ENCODE results near the gene CRABP2. TPM values are rescaled to one million over a fixed set of nuclear protein-coding genes. Genes with fewer than 3 reads are reported as not detected.

The CRABP2 gene
- total and polyA plus RNA-seq, 2 of the 13 experiments (the other 11 are each of a cell fraction or from before 2014, with no cell fraction given): 0.40 to 0.60 TPM

- H3K9me3 ChIP-seq (ENCODE audit: low read length): no peaks in the 10 kb centered on the region
- no peak overlapping the region for H3K9ac ChIP-seq (ENCODE audit: insufficient read depth, low read depth, low read length)
- WGBS (ENCODE audit: low lambda C conversion rate): 0% methylated on average over 1 of the region's 1 CpG
- ATAC-seq (peak; percentile 17; the same call in 1 of the 3 replicates), DNase-seq (ENCODE audit: low spot score) (no peak), FAIRE-seq (no peak)
- no peak overlapping the region for H3K4me3 ChIP-seq (replicated peaks in 1 of 3; ENCODE audit: insufficient read depth in 1 of 3, low read depth in 2 of 3, low read length in 3 of 3)
- no peaks in the 10 kb centered on the region for H4K20me1 ChIP-seq (ENCODE audit: insufficient read depth, low read length)
- no peak overlapping the region for H3K4me2 ChIP-seq (ENCODE audit: low read depth, low read length)
- H3K27me3 ChIP-seq (ENCODE audit: control insufficient read depth in 1 of 2, insufficient read depth in 2 of 2, low read length in 2 of 2): peaks cover 4 to 43% of the 10 kb centered on the region in 2 experiments
- BruUV-seq (replicated peaks): no TSS peak
- ChIA-PET POLR2A (no interaction called here), CTCF (ENCODE audit: low intra/inter-chr PET ratio, low total read pairs) (no interaction called here)
- no peak overlapping the region for H2AFZ ChIP-seq (ENCODE audit: low read length)
- no peaks in the 10 kb centered on the region for H3K79me2 ChIP-seq (ENCODE audit: insufficient read depth, low read length)
- intact Hi-C loops (cut with micrococcal nuclease; ENCODE audit: unreplicated experiment): no loop called here
- H3K36me3 ChIP-seq (replicated peaks in 1 of 2; ENCODE audit: control insufficient read depth in 1 of 2, insufficient read depth in 2 of 2, low read length in 2 of 2): no peaks in the 10 kb centered on the region
- no peak overlapping the region for H3K27ac ChIP-seq (ENCODE audit: extremely low read length, insufficient read depth, low read length)
- in situ Hi-C loops (cut with HindIII; ENCODE audit: extremely low pct_ligation_motif_present, low pct_unique_long_range_greater_than_20kb): loop anchor here (10.0 kb wide), 2 partner anchors 166 to 226 kb away; partner anchors contain the start of genes LRRC71 and NTRK1
- H3K4me1 ChIP-seq (ENCODE audit: insufficient read depth, low read length): peaks cover 10% of the 10 kb centered on the region
- TF ChIP-seq GTF3A (CRISPR knock-in tag; conservative IDR thresholded peaks at IDR 0.05) (no peak), ZNF687 (CRISPR knock-in tag; IDR thresholded peaks at IDR 0.05) (0 out of 2 replicates have a peak, but pooled peaks have one; percentile 16)
Observed at GRCh38 chr1:156698995-156699394, 6.4 kb downstream of the CRABP2 start.

DNA sequence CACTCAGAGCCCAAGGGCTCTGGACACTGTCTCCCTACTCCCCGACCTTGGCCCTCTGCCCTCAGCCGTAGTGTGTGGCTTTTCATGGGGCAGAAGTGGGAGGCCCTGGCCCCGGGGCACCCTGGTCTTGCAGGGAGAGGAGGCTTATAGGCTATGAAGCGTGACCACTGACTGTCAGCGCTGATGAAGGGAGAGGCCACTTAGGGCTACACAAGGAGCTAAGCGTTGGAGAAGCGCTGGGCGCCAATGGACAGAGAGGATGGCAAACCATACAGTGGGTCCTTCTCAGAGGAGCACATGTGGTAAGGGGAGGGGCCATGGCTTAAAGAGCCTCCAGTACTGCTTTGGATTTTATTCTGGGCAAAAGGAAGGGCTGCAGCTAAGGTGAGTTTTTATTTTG lies 7.9 kb downstream of the CRABP2 start:
- FAIRE-seq: no peak
- BruUV-seq (replicated peaks): no TSS peak
- intact Hi-C loops (cut with micrococcal nuclease; ENCODE audit: unreplicated experiment): no loop called here
- no peak overlapping the region for H3K4me3 ChIP-seq (replicated peaks in 1 of 3; ENCODE audit: insufficient read depth in 1 of 3, low read depth in 2 of 3, low read length in 3 of 3)
- ChIA-PET CTCF (ENCODE audit: low intra/inter-chr PET ratio, low total read pairs) (no interaction called here), POLR2A (no interaction called here)
- H3K9ac ChIP-seq (ENCODE audit: insufficient read depth, low read depth, low read length): no peak overlapping the region
- no peaks in the 10 kb centered on the region for H3K9me3 ChIP-seq (ENCODE audit: low read length)
- WGBS (ENCODE audit: low lambda C conversion rate): 27% methylated on average over 8 of the region's 8 CpGs
- no peak for TF ChIP-seq FUBP1 (CRISPR knock-in tag; IDR thresholded peaks at IDR 0.05; ENCODE audit: borderline replicate concordance)
- no peaks in the 10 kb centered on the region for H3K36me3 ChIP-seq (replicated peaks in 1 of 2; ENCODE audit: control insufficient read depth in 1 of 2, insufficient read depth in 2 of 2, low read length in 2 of 2)
- no peak overlapping the region for H2AFZ ChIP-seq (ENCODE audit: low read length)
- no peak overlapping the region for H3K27ac ChIP-seq (ENCODE audit: extremely low read length, insufficient read depth, low read length)
- no peaks in the 10 kb centered on the region for H4K20me1 ChIP-seq (ENCODE audit: insufficient read depth, low read length)
- H3K4me2 ChIP-seq (ENCODE audit: low read depth, low read length): no peak overlapping the region
- H3K4me1 ChIP-seq (ENCODE audit: insufficient read depth, low read length): peaks cover 25% of the 10 kb centered on the region
- peak; percentile 18; the same call in 1 of the 3 replicates for ATAC-seq
- H3K27me3 ChIP-seq (ENCODE audit: control insufficient read depth in 1 of 2, insufficient read depth in 2 of 2, low read length in 2 of 2): peaks cover 1 to 45% of the 10 kb centered on the region in 2 experiments; a peak in 4 of 5 replicates
- no peaks in the 10 kb centered on the region for H3K79me2 ChIP-seq (ENCODE audit: insufficient read depth, low read length)
- in situ Hi-C loops (cut with HindIII; ENCODE audit: extremely low pct_ligation_motif_present, low pct_unique_long_range_greater_than_20kb): loop anchor here (10.0 kb wide), 2 partner anchors 167 to 227 kb away; partner anchors contain the start of genes LRRC71 and NTRK1
- no peak for DNase-seq (ENCODE audit: low spot score)
